ENCODE results near the gene RLIM. TPM values are rescaled to one million over a fixed set of nuclear protein-coding genes. Genes with fewer than 3 reads are reported as not detected.
"Not testable (repeated sequence)": the region's sequence is repeated elsewhere in the genome, so short reads cannot be mapped to it uniquely, and the experiment has no call there.

RLIM gene
- total RNA-seq, result 10 to 100 TPM; 23.1 to 82.5 (median 33.8) TPM

GRCh38 chrX:74614093-74614909, at the start of gene RLIM:
RLIM (minus strand) TSS chrX:74614624; CDS start chrX:74595977, 18,647 bp downstream.
- Histone ChIP-seq H3K27ac (peak within 1 kb of the TSS; percentile 94 to 95), H3K27me3 (no peaks in the 10 kb centered on the region), H3K4me3 (peak within 1 kb of the TSS; percentile 69 to 71), H3K9me3 (no peaks in the 10 kb centered on the region), H3K4me1 (no peaks in the 10 kb centered on the region), H3K36me3 (no peaks in the 10 kb centered on the region)
- peak; percentile 90 to 94 for DNase-seq
- intact Hi-C loops (cut with DNase I; ENCODE audit: low total_unique reads), result no loop called here
- TF ChIP-seq CTCF (IDR thresholded peaks at IDR 0.05), result no peak
- peak; percentile 66 to 79 for TF ChIP-seq POLR2A (IDR thresholded peaks at IDR 0.05)

GRCh38 chrX:74656079-74656745, 41.8 kb upstream of the RLIM start:
- H3K9me3 ChIP-seq, result no peaks in the 10 kb centered on the region
- DNase-seq, result no peak
- H3K27me3 ChIP-seq, result no peaks in the 10 kb centered on the region
- intact Hi-C loops (cut with DNase I; ENCODE audit: low total_unique reads), result no loop called here
- H3K27ac ChIP-seq, result no peak overlapping the region
- no peak for TF ChIP-seq POLR2A (IDR thresholded peaks at IDR 0.05)
- no peaks in the 10 kb centered on the region for H3K36me3 ChIP-seq
- no peaks in the 10 kb centered on the region for H3K4me1 ChIP-seq
- H3K4me3 ChIP-seq, result no peak overlapping the region

GRCh38 chrX:74654953-74655352, 40.5 kb upstream of the RLIM start:
- H3K4me1 ChIP-seq; intact Hi-C loops (cut with DNase I; ENCODE audit: low total_unique reads); H3K27ac ChIP-seq; H3K27me3 ChIP-seq; DNase-seq; H3K9me3 ChIP-seq; H3K36me3 ChIP-seq; H3K4me3 ChIP-seq: not testable (repeated sequence)

GRCh38 chrX:74636749-74637314, 22.4 kb upstream of the RLIM start:
- no peaks in the 10 kb centered on the region for H3K4me1 ChIP-seq
- no peak overlapping the region for H3K27ac ChIP-seq
- H3K4me3 ChIP-seq, result no peak overlapping the region
- TF ChIP-seq POLR2A (IDR thresholded peaks at IDR 0.05) (no peak), CTCF (IDR thresholded peaks at IDR 0.05) (no peak)
- peaks cover 0 to 5% of the 10 kb centered on the region in 2 donors for H3K27me3 ChIP-seq
- intact Hi-C loops (cut with DNase I; ENCODE audit: low total_unique reads), result no loop called here
- no peaks in the 10 kb centered on the region for H3K36me3 ChIP-seq
- DNase-seq, result no peak
- H3K9me3 ChIP-seq, result no peaks in the 10 kb centered on the region

GRCh38 chrX:74613370-74614092, 893 bp downstream of the RLIM start:
- Histone ChIP-seq H3K4me3 (peak overlapping the region; percentile 69 to 71), H3K27me3 (no peaks in the 10 kb centered on the region), H3K36me3 (no peaks in the 10 kb centered on the region), H3K27ac (peak overlapping the region; percentile 94 to 95), H3K9me3 (no peaks in the 10 kb centered on the region), H3K4me1 (no peaks in the 10 kb centered on the region)
- DNase-seq, result no peak
- intact Hi-C loops (cut with DNase I; ENCODE audit: low total_unique reads), result no loop called here
- TF ChIP-seq CTCF (IDR thresholded peaks at IDR 0.05) (no peak), POLR2A (IDR thresholded peaks at IDR 0.05) (no peak)
